HepG2 (cell line): ENCODE data around the gene NPEPL1. TPM values are rescaled to one million over a fixed set of nuclear protein-coding genes. Genes with fewer than 3 reads are reported as not detected.

Experiments
- ATAC-seq: fragments of 200-7000 bp; cut with Tn5 transposase; 3 replicates; pipeline ENCODE4 v1.9.1; 2020; ENCODE audit warnings: mild to moderate bottlenecking, moderate library complexity
- BruUV-seq: library from RNA; stranded (reverse); fragments of 400-500 nt; replicated peaks from 2 replicates; lab custom pipeline; 2021; lab: Mats Ljungman, UMichigan
- CTCF ChIA-PET: fragments of 300-600 bp; formaldehyde crosslinking; extraction: SDS; loops from one replicate; lab custom pipeline; 2021; ENCODE audit warnings: low total read pairs, inconsistent platforms, low intra/inter-chr PET ratio; lab: Yijun Ruan, JAX
- POLR2A ChIA-PET: fragments of 350-600 bp; sonication (Branson Sonifier 250); formaldehyde crosslinking; loops from one replicate; lab custom pipeline; 2020; ENCODE audit warnings: antibody characterized with exemption, inconsistent platforms; lab: Yijun Ruan, JAX
- DNase-seq: peaks from one replicate; pipeline ENCODE4 v3.0.0-alpha.2; 2015; ENCODE audit warnings: low spot score
- FAIRE-seq: peaks from 3 replicates; lab custom pipeline; 2011; peaks lifted over from hg19 to GRCh38; lab: Jason Lieb, UNC
- H2AFZ ChIP-seq: one replicate; pipeline ENCODE4 v1.6.1; 2011; ENCODE audit warnings: low read length, inconsistent platforms
- H3K27ac ChIP-seq: fragments of 300-600 bp; 3 replicates; pipeline ENCODE4 v1.8.0; 2011; ENCODE audit warnings: mixed run types, mild to moderate bottlenecking, mixed read lengths, low read length, inconsistent platforms; ENCODE audit not compliant: insufficient read depth; ENCODE audit errors: extremely low read length
- H3K27me3 ChIP-seq, 2 experiments: fragments of 200-600 bp in 1 of 2; 2 replicates in 1 of 2; 3 replicates in 1 of 2; pipeline versions ENCODE4 v1.6.0 to v1.8.0; 2011; ENCODE audit warnings: low read length in 2 of 2, mild to moderate bottlenecking in 2 of 2, moderate library complexity in 2 of 2, inconsistent platforms in 1 of 2; ENCODE audit not compliant: insufficient read depth in 2 of 2, control insufficient read depth in 1 of 2
- H3K36me3 ChIP-seq, 2 experiments: fragments of 200-600 bp in 1 of 2; replicated peaks in 1 of 2; 2 replicates in 1 of 2; 3 replicates in 1 of 2; pipeline versions ENCODE4 v1.5.1 to v1.8.0; 2011; ENCODE audit warnings: low read length in 2 of 2, inconsistent platforms in 1 of 2; ENCODE audit not compliant: insufficient read depth in 2 of 2, control insufficient read depth in 1 of 2
- H3K4me1 ChIP-seq: 2 replicates; pipeline ENCODE4 v1.5.1; 2012; ENCODE audit warnings: low read length, inconsistent platforms; ENCODE audit not compliant: insufficient read depth
- H3K4me2 ChIP-seq: 2 replicates; pipeline ENCODE4 v1.6.0; 2011; ENCODE audit warnings: low read depth, low read length, inconsistent platforms
- H3K4me3 ChIP-seq, 3 experiments: fragments of 200-600 bp in 1 of 3; sonication (generic), shearing (Covaris generic) in 1 of 3; replicated peaks in 1 of 3; 2 replicates each; pipeline ENCODE4 v1.5.1; 2011 to 2016; ENCODE audit warnings: low read length in 3 of 3, inconsistent platforms in 2 of 3, low read depth in 2 of 3, mild to moderate bottlenecking in 2 of 3, control low read depth in 1 of 3, mixed read lengths in 1 of 3; ENCODE audit not compliant: insufficient read depth in 1 of 3
- H3K79me2 ChIP-seq: one replicate; pipeline ENCODE4 v1.6.1; 2011; ENCODE audit warnings: low read length, inconsistent platforms; ENCODE audit not compliant: insufficient read depth
- H3K9ac ChIP-seq: 2 replicates; pipeline ENCODE4 v1.6.0; 2011; ENCODE audit warnings: mild to moderate bottlenecking, low read depth, low read length, inconsistent platforms; ENCODE audit not compliant: insufficient read depth
- H3K9me3 ChIP-seq: 2 replicates; pipeline ENCODE4 v1.5.1; 2012; ENCODE audit warnings: mild to moderate bottlenecking, low read length
- H4K20me1 ChIP-seq: 2 replicates; pipeline ENCODE4 v1.6.0; 2011; ENCODE audit warnings: inconsistent platforms, mild to moderate bottlenecking, low read length, moderate library complexity; ENCODE audit not compliant: insufficient read depth
- ATF7-NPFF ChIP-seq: sonication (generic); formaldehyde crosslinking; IDR thresholded peaks from 2 replicates; pipeline ENCODE4 v1.8.1; 2023; ENCODE audit warnings: mild to moderate bottlenecking, low read depth, missing genetic modification reagents, moderate library complexity
- FOXA1 ChIP-seq, 2 experiments: fragments of 450-650 bp in 1 of 2; sonication (generic) in 1 of 2; formaldehyde crosslinking in 1 of 2; IDR thresholded peaks; 2 replicates each; pipeline versions ENCODE4 v1.4.0 to v1.6.1; 2016 to 2020; ENCODE audit warnings: missing genetic modification reagents in 1 of 2
- KDM5B ChIP-seq: sonication (generic); formaldehyde crosslinking; IDR thresholded peaks from 2 replicates; pipeline ENCODE4 v1.4.0; 2020; ENCODE audit warnings: missing genetic modification reagents, mild to moderate bottlenecking, borderline replicate concordance
- NONO ChIP-seq, 2 experiments: fragments of 450-650 bp in 1 of 2; sonication (generic) in 1 of 2; formaldehyde crosslinking in 1 of 2; IDR thresholded peaks in 1 of 2; conservative IDR thresholded peaks in 1 of 2; 2 replicates each; pipeline versions ENCODE4 v1.6.1 to v1.8.0; 2017 to 2022; ENCODE audit warnings: mild to moderate bottlenecking in 1 of 2, missing genetic modification reagents in 1 of 2, moderate library complexity in 1 of 2
- PLRG1 ChIP-seq: fragments of 450-650 bp; conservative IDR thresholded peaks from 2 replicates; pipeline ENCODE4 v1.6.1; 2016
- ZNF17 ChIP-seq: sonication (generic); formaldehyde crosslinking; IDR thresholded peaks from 2 replicates; pipeline ENCODE4 v1.5.0; 2020; ENCODE audit warnings: mild to moderate bottlenecking, missing genetic modification reagents
- WGBS: methylation state at CpG from one replicate; pipeline ENCODE4 v1.1.6; 2017; ENCODE audit warnings: low lambda C conversion rate; 5-methylcytosine and 5-hydroxymethylcytosine counted together
- in situ Hi-C: cut with HindIII; loops from 2 replicates; pipeline ENCODE4 v1.10.0; 2017; ENCODE audit warnings: low pct_unique_long_range_greater_than_20kb; ENCODE audit not compliant: extremely low pct_ligation_motif_present
- intact Hi-C: fragments of 100-400 bp; cut with micrococcal nuclease; formaldehyde crosslinking; loops from one replicate; pipeline ENCODE4 v1.10.0; 2022; ENCODE audit not compliant: unreplicated experiment
- polyA plus RNA-seq, 8 experiments: library from polyadenylated mRNA; depleted of rRNA in 3 of 8; stranded (reverse) in 7 of 8; unstranded in 1 of 8; fragments of >200 nt; fragmentation: Illumina TruSeq in 4 of 8; extraction: Trizol in 4 of 8; gene quantifications; 2 replicates each; pipeline versions ENCODE4 v1.2.1 to v1.2.3, GENCODE V29; 2011 to 2016; ENCODE audit warnings: low read depth in 4 of 8, missing spikeins in 1 of 8, mixed read lengths in 1 of 8; ENCODE audit not compliant: insufficient read depth in 1 of 8
- total RNA-seq, 5 experiments: library from RNA; depleted of rRNA; stranded (reverse); fragments of >200 nt; fragmentation: Illumina TruSeq; extraction: Trizol; gene quantifications; 2 replicates each; pipeline ENCODE4 v1.2.3, GENCODE V29; 2016; ENCODE audit warnings: low read depth in 1 of 5

Gene NPEPL1
- total and polyA plus RNA-seq, 2 of the 13 experiments (the other 11 are each of a cell fraction or from before 2014, with no cell fraction given), result 4.1 to 7.5 TPM

- DNase-seq (no peak), FAIRE-seq (no peak), ATAC-seq (no peak)
- ChIA-PET CTCF (no interaction called here), POLR2A (no interaction called here)
- Histone ChIP-seq H3K4me3 (no peak overlapping the region), H3K9ac (no peak overlapping the region), H3K79me2 (no peaks in the 10 kb centered on the region), H4K20me1 (no peaks in the 10 kb centered on the region), H3K4me1 (no peaks in the 10 kb centered on the region), H3K27me3 (peaks cover 4 to 31% of the 10 kb centered on the region in 2 experiments; a peak in 3 of 5 replicates), H3K4me2 (no peak overlapping the region), H3K27ac (no peak overlapping the region), H3K36me3 (no peaks in the 10 kb centered on the region), H3K9me3 (no peaks in the 10 kb centered on the region), H2AFZ (no peak overlapping the region)
- no TSS peak for BruUV-seq
- intact Hi-C loops, result no loop called here
- WGBS, result 8% methylated on average over 1 of the region's 1 CpG
- in situ Hi-C loops, result no loop called here
- TF ChIP-seq KDM5B (CRISPR knock-in tag) (no peak), PLRG1 (0 out of 2 replicates have a peak, but pooled peaks have one; percentile 13), NONO (IDR thresholded peaks at IDR 0.05) (0 out of 2 replicates have a peak, but pooled peaks have one; percentile 35), NONO (CRISPR knock-in tag; conservative IDR thresholded peaks at IDR 0.05) (no peak), FOXA1 (IDR thresholded peaks at IDR 0.05) (0 out of 2 replicates have a peak, but pooled peaks have one; percentile 3), FOXA1 (CRISPR knock-in tag; IDR thresholded peaks at IDR 0.05) (no peak)
Measured at GRCh38 chr20:58743929-58744534, 51.4 kb downstream of the NPEPL1 start.

- no peak overlapping the region for H3K4me3 ChIP-seq
- ChIA-PET POLR2A (no interaction called here), CTCF (no interaction called here)
- H4K20me1 ChIP-seq, result no peaks in the 10 kb centered on the region
- H3K27me3 ChIP-seq, result peaks cover 4 to 36% of the 10 kb centered on the region in 2 experiments; a peak in 3 of 5 replicates
- no peaks in the 10 kb centered on the region for H3K4me1 ChIP-seq
- 7% methylated on average over 1 of the region's 1 CpG for WGBS
- TF ChIP-seq ATF7-NPFF (CRISPR knock-in tag) (no peak), ZNF17 (CRISPR knock-in tag) (no peak)
- DNase-seq (no peak), ATAC-seq (no peak), FAIRE-seq (no peak)
- H2AFZ ChIP-seq, result no peak overlapping the region
- H3K9ac ChIP-seq, result no peak overlapping the region
- H3K36me3 ChIP-seq, result no peaks in the 10 kb centered on the region
- H3K27ac ChIP-seq, result no peak overlapping the region
- in situ Hi-C loops, result no loop called here
- H3K9me3 ChIP-seq, result no peaks in the 10 kb centered on the region
- BruUV-seq, result no TSS peak
- H3K79me2 ChIP-seq, result no peaks in the 10 kb centered on the region
- no peak overlapping the region for H3K4me2 ChIP-seq
- intact Hi-C loops, result no loop called here
Measured at GRCh38 chr20:58744836-58745235, 52.2 kb downstream of the NPEPL1 start.
